ENCODE results near the gene JUND.

JUND gene

DNA sequence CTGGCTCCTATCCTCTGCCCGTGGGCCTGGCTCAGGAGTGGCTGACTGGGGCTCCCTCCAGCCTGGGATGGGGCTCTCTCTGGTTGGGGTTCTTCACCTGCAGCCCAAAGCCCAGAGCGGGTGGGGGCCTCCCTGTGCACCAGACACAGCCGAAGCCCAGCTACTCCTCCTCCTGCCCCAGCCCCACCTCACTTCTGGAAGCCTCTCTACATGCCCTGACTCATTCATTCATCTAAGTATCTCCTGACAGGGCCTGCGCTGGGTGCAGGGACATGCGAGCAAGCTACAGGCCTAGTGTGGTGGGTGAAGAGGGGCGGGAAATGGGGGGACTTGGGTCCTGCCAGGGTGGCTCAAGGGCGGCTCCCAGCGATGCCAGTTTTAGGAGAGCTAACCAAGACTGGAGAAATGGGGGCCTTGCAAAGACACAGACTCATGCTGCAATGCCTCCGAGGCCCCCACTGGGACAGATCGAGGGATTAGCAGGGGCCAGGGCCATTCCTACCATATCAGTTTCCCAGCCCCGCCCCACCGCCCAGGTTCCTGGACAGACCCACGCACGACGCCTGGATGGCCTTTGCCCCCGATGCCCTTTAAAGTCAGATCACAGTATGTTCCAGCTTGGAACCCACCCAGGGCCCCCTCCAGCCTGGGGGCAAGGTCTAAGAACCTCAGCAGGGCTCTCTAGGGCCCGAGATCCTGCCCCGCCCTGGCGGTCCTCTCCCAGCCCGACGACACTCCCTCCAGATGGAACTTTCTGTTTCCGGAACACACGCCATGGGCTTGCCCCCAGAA lies 28.9 kb upstream of the JUND start:
- no peak for TF ChIP-seq CTCF (IDR thresholded peaks at IDR 0.05; ENCODE audit: low read depth, low read length)
- H3K4me3 ChIP-seq (ENCODE audit: low read depth, low read length) = no peak overlapping the region
- H3K36me3 ChIP-seq = peaks cover 88% of the 10 kb centered on the region
- no peaks in the 10 kb centered on the region for H3K9me3 ChIP-seq (ENCODE audit: severe bottlenecking)
- no peak overlapping the region for H3K27ac ChIP-seq
- H3K27me3 ChIP-seq (ENCODE audit: insufficient read depth, low read depth, severe bottlenecking) = no peaks in the 10 kb centered on the region
- no peak for DNase-seq

GRCh38 chr19:18309525-18310064 lies 28.2 kb upstream of the JUND start:
- Histone ChIP-seq H3K36me3 (peaks cover 85% of the 10 kb centered on the region), H3K27me3 (ENCODE audit: insufficient read depth, low read depth, severe bottlenecking) (no peaks in the 10 kb centered on the region), H3K27ac (no peak overlapping the region), H3K4me3 (ENCODE audit: low read depth, low read length) (no peak overlapping the region), H3K9me3 (ENCODE audit: severe bottlenecking) (no peaks in the 10 kb centered on the region)
- no peak for DNase-seq
- no peak for TF ChIP-seq CTCF (IDR thresholded peaks at IDR 0.05; ENCODE audit: low read depth, low read length)

- Histone ChIP-seq H3K4me3 (ENCODE audit: low read depth, low read length) (no peak overlapping the region), H3K9me3 (ENCODE audit: severe bottlenecking) (no peaks in the 10 kb centered on the region), H3K27ac (no peak overlapping the region), H3K36me3 (peaks cover 81% of the 10 kb centered on the region), H3K27me3 (ENCODE audit: insufficient read depth, low read depth, severe bottlenecking) (no peaks in the 10 kb centered on the region)
- no peak for DNase-seq
- TF ChIP-seq CTCF (IDR thresholded peaks at IDR 0.05; ENCODE audit: low read depth, low read length) = no peak
Measured at GRCh38 chr19:18308948-18309325, 27.5 kb upstream of the JUND start.

DNA sequence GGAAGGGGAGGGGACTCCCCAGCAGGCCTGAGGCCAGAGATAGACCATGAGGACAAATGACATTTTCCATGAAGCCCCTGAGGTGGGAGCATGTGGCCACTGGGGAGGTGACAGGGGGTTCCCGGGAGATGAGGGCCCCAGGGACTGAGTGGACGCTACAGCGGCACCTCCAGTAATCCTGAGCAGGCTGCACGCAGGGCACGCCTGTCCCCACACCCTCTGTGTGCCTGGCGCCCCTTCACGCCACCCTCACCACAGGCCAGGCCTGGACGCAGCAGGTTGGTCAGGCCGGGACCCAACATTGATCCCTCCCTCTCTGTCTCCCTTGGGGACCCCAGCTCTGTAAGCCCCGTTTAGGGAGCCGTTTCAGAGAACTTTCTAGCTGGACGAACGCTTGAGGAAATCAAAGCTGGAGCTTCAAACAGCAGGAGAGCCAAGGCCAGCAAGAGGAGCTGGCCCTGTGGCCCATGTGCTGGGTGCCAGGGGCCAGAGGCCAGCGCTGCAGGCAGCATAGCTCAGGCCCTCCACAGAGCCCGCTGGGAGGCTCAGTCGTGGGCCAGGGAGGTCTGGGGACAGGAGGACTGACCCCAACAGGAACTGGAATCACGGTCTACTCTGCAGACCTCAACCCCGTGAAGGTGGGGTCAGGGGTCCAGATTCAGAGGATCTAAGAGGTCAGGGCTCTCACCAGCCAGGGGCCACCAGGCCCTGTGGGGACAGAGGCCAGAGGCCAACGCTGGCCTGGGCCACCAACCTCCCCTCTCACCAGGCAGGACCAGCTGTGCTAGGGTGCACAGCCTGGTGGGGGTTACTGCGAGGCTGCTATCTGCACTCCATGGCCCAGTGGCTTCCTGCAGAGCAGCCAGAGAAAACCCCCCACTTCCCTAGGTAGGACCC lies 26.9 kb upstream of the JUND start:
- H3K4me3 ChIP-seq (ENCODE audit: low read depth, low read length) = no peak overlapping the region
- H3K36me3 ChIP-seq = peaks cover 74% of the 10 kb centered on the region
- no peak overlapping the region for H3K27ac ChIP-seq
- no peak for TF ChIP-seq CTCF (IDR thresholded peaks at IDR 0.05; ENCODE audit: low read depth, low read length)
- H3K27me3 ChIP-seq (ENCODE audit: insufficient read depth, low read depth, severe bottlenecking) = no peaks in the 10 kb centered on the region
- no peak for DNase-seq
- no peaks in the 10 kb centered on the region for H3K9me3 ChIP-seq (ENCODE audit: severe bottlenecking)

DNA sequence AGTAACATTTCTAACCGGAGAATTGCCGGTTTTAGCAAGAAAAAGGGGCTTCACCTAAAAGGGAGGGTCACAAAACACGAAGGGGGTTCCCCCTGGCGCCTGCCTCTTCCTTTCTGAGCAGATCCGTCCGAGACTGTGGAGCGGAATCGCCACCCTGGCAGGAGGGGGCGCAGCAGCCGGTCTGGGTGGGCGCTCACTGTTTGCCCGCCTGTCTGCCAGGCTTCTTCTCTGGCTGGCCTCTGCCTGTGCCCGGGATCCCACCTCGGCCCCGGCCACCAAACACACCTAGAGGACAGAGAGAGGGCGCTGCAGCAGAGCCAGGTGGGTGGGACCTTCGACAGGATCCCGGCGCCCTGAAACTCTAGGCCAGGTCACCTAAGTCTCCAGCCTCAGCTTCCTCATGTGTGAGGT lies 25.9 kb upstream of the JUND start:
- H3K4me3 ChIP-seq (ENCODE audit: low read depth, low read length) = no peak overlapping the region
- TF ChIP-seq CTCF (IDR thresholded peaks at IDR 0.05; ENCODE audit: low read depth, low read length) = no peak

More for the DNA sequence above, 25.9 kb upstream of the JUND start:
- no peaks in the 10 kb centered on the region for H3K9me3 ChIP-seq (ENCODE audit: severe bottlenecking)
- peaks cover 64% of the 10 kb centered on the region for H3K36me3 ChIP-seq
- no peak overlapping the region for H3K27ac ChIP-seq
- H3K27me3 ChIP-seq (ENCODE audit: insufficient read depth, low read depth, severe bottlenecking) = no peaks in the 10 kb centered on the region
- DNase-seq = no peak
